ENCODE data around the gene ZNF385B. TPM values are rescaled to one million over a fixed set of nuclear protein-coding genes. Genes with fewer than 3 reads are reported as not detected.

Gene ZNF385B
- total RNA-seq, 4 donors from 2014 or later: 2.2 to 5.0 (median 4.0) TPM

DNA sequence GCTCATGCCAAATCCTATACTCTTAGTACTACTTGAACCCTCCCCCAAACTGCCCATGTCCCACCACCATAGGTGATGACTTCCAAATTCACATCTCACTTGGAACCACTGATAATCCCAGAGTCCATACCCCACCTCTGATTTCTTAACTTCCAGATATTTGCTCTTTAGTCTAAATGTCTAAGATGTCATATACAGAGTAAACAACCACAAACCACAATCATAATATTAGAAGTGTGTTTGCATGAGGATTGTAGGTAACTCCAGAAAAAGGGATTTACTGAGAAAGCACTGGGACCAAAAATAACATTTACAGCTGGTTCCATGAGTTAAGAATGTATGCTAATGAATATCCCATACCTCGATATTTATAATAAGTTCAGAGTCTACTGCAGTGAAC lies 146.2 kb downstream of the ZNF385B start:
- intact Hi-C loops (cut with DNase I): no loop called here
- DNase-seq (ENCODE audit: extremely low spot score): no peak
- Histone ChIP-seq H3K27ac (replicated peaks in 1 of 4) (no peak overlapping the region), H3K4me1 (no peaks in the 10 kb centered on the region), H3K27me3 (no peaks in the 10 kb centered on the region), H3K4me3 (no peak overlapping the region), H3K9me3 (no peaks in the 10 kb centered on the region), H3K36me3 (no peaks in the 10 kb centered on the region)
- TF ChIP-seq, protein P1, sequence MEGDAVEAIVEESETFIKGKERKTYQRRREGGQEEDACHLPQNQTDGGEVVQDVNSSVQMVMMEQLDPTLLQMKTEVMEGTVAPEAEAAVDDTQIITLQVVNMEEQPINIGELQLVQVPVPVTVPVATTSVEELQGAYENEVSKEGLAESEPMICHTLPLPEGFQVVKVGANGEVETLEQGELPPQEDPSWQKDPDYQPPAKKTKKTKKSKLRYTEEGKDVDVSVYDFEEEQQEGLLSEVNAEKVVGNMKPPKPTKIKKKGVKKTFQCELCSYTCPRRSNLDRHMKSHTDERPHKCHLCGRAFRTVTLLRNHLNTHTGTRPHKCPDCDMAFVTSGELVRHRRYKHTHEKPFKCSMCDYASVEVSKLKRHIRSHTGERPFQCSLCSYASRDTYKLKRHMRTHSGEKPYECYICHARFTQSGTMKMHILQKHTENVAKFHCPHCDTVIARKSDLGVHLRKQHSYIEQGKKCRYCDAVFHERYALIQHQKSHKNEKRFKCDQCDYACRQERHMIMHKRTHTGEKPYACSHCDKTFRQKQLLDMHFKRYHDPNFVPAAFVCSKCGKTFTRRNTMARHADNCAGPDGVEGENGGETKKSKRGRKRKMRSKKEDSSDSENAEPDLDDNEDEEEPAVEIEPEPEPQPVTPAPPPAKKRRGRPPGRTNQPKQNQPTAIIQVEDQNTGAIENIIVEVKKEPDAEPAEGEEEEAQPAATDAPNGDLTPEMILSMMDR (IDR thresholded peaks at IDR 0.05): no peak
- TF ChIP-seq POLR2AphosphoS5 (IDR thresholded peaks at IDR 0.05) (no peak), EP300 (IDR thresholded peaks at IDR 0.05) (no peak), POLR2A (IDR thresholded peaks at IDR 0.05; ENCODE audit: low read depth) (no peak)
- WGBS: 89% methylated on average over 1 of the region's 1 CpG

DNA sequence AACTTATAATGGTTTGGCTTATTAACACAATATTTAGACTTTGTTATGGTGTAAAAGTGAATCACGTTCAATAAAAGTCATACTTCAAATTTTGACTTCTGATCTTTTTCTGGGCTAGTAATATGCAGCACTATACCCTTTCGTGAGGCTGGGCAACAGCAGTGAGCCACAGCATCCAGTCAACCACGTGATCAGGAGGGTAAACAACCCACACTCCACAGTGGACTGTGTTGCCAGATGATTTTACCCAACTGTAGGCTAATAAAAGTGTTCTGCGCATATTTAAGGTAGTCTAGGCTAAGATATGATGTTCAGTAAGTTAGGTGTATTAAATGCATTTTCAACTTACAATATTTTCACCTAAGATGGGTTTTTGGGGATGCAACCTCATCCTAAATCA lies 148.6 kb downstream of the ZNF385B start:
- DNase-seq (ENCODE audit: extremely low spot score): no peak
- H3K27me3 ChIP-seq: no peaks in the 10 kb centered on the region
- H3K9me3 ChIP-seq: no peaks in the 10 kb centered on the region
- intact Hi-C loops (cut with DNase I): no loop called here
- H3K27ac ChIP-seq (replicated peaks in 1 of 4): no peak overlapping the region
- no peak overlapping the region for H3K4me3 ChIP-seq
- 75% methylated on average over 4 of the region's 4 CpGs for WGBS
- TF ChIP-seq EP300 (IDR thresholded peaks at IDR 0.05): no peak
- TF ChIP-seq, protein P1 (IDR thresholded peaks at IDR 0.05): no peak
- TF ChIP-seq POLR2A (IDR thresholded peaks at IDR 0.05; ENCODE audit: low read depth): no peak
- TF ChIP-seq POLR2AphosphoS5 (IDR thresholded peaks at IDR 0.05): no peak
- H3K4me1 ChIP-seq: no peaks in the 10 kb centered on the region
- no peaks in the 10 kb centered on the region for H3K36me3 ChIP-seq

DNA sequence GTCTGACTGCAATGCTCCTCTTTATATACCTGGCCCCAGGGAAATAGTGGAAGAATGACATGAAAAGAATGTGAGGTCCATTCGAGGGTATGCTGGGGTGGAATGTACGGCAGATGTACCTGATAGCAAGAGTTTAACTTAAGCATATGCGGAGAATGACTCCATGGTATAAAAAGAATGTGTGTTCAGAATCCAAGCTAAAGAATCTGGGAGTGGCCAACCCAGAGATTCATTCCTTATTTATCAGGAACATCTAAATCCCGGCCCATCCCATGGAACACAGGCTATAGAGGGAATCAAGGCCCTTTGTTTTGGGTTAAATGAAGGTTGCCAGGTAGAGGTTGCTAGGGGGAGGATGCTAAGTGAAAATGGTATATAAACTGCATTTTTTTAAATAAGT lies 150.0 kb downstream of the ZNF385B start:
- no peak for DNase-seq (ENCODE audit: extremely low spot score)

DNA sequence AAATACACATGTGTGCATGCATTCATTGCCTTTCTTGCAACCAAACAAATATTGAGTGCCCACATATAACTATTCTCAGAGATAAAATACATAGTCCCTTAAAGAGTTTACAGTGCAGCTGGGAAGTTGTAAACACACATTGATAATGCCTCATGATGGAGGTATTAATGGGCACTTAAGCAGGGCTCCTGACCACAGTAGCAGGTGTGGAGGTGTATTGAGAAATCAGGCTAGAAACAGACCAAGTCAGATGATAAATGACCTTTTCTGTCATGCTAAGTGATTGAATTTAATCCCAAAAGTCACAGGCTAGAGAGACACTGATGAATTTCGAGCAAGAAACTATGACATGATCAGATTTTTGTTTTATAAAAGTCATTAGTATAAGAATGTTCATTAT lies 157.7 kb downstream of the ZNF385B start:
- Histone ChIP-seq H3K4me3 (no peak overlapping the region), H3K27me3 (no peaks in the 10 kb centered on the region), H3K9me3 (no peaks in the 10 kb centered on the region), H3K36me3 (no peaks in the 10 kb centered on the region), H3K27ac (replicated peaks in 1 of 4) (no peak overlapping the region), H3K4me1 (peaks cover 0 to 8% (median 4%) of the 10 kb centered on the region in 4 donors)
- no peak for DNase-seq (ENCODE audit: extremely low spot score)
- intact Hi-C loops (cut with DNase I): no loop called here
- no peak for TF ChIP-seq POLR2AphosphoS5 (IDR thresholded peaks at IDR 0.05)
- TF ChIP-seq EP300 (IDR thresholded peaks at IDR 0.05): no peak
- TF ChIP-seq POLR2A (IDR thresholded peaks at IDR 0.05; ENCODE audit: low read depth): no peak
- TF ChIP-seq, protein P1 (IDR thresholded peaks at IDR 0.05): no peak
- WGBS: 77% methylated on average over 1 of the region's 1 CpG

More for the DNA sequence above, 150.0 kb downstream of the ZNF385B start:
- no peaks in the 10 kb centered on the region for H3K4me1 ChIP-seq
- H3K36me3 ChIP-seq: no peaks in the 10 kb centered on the region
- H3K27ac ChIP-seq (replicated peaks in 1 of 4): no peak overlapping the region
- H3K4me3 ChIP-seq: no peak overlapping the region
- H3K9me3 ChIP-seq: no peaks in the 10 kb centered on the region
- H3K27me3 ChIP-seq: no peaks in the 10 kb centered on the region
- TF ChIP-seq EP300 (IDR thresholded peaks at IDR 0.05) (no peak), POLR2A (IDR thresholded peaks at IDR 0.05; ENCODE audit: low read depth) (no peak), POLR2AphosphoS5 (IDR thresholded peaks at IDR 0.05) (no peak)
- TF ChIP-seq, protein P1 (IDR thresholded peaks at IDR 0.05): no peak
- intact Hi-C loops (cut with DNase I): no loop called here
- 87% methylated on average over 4 of the region's 4 CpGs for WGBS

DNA sequence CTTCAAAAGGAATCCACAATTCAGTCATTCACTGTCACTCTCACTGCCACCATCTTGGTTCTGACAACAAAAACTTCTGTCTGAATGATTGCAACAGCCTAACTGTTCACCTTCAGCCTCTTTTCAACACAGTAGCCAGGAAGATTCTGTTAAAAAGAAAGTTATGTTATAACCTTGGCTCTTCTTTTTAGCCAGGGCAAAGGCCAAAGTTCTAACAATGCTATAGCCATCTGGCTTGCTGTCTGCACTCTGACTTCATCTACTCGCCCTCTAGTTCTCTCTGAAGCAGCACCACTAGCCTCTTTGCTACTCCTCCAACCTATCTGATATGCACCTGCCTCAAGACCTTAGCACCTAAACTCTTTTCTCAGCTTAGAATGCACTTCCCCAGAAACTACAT lies 158.5 kb downstream of the ZNF385B start:
- WGBS: 91% methylated on average over 1 of the region's 1 CpG
- no peak overlapping the region for H3K27ac ChIP-seq (replicated peaks in 1 of 4)
- H3K36me3 ChIP-seq: no peaks in the 10 kb centered on the region
- no peak for TF ChIP-seq POLR2A (IDR thresholded peaks at IDR 0.05; ENCODE audit: low read depth)
- H3K4me3 ChIP-seq: no peak overlapping the region
- peaks cover 0 to 8% (median 4%) of the 10 kb centered on the region in 4 donors for H3K4me1 ChIP-seq
- intact Hi-C loops (cut with DNase I): no loop called here
- DNase-seq (ENCODE audit: extremely low spot score): no peak
- no peaks in the 10 kb centered on the region for H3K27me3 ChIP-seq
- H3K9me3 ChIP-seq: no peaks in the 10 kb centered on the region

Data from esophagus muscularis mucosa (tissue), 4 donors.